ENCODE measurements around the gene MTCH2.
"Not testable (repeated sequence)": the region's sequence is repeated elsewhere in the genome, so short reads cannot be mapped to it uniquely, and the experiment has no call there.

MTCH2 gene

DNA sequence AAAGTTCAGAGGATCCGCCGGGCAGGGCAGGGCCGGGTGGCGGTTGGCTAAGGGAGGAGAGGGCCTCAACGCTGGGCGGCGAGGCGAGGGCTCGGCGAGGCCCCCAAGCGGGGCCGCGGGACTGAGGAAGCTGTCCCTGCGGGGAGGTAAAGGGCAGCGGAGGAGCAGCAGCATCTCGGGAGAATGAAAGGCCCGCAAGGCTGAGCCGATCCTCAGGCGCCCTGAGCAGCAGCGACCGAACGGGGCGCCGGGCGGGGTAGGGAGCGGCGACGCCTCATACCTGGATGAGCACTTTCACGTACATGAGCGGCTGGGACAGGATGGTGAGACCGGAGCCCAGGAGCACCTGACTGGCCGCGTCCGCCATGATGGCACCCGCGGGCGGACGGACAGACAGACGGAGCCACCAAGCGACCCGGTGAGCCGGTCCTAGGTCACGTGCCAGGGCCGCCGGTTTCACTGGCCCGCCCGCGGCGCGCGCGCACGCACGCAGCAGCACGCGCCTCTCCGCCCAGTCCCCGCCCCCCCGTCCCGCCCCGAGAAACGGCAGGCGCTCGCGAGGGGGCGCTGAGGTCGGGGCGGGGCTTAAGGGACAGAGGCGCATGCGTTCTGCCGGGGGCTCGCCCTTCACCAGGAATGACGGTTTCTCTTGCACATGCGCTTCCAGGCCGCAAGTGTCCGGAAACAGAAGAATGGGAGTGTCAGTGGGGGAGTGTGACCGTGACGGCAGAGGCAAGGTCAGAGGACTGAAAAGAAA, at the start of gene MTCH2:
MTCH2 (minus strand) TSS at position 461 of the 757 bp plus-strand sequence; CDS start at position 367, 94 bp downstream.
- peak; percentile 94 for DNase-seq

DNA sequence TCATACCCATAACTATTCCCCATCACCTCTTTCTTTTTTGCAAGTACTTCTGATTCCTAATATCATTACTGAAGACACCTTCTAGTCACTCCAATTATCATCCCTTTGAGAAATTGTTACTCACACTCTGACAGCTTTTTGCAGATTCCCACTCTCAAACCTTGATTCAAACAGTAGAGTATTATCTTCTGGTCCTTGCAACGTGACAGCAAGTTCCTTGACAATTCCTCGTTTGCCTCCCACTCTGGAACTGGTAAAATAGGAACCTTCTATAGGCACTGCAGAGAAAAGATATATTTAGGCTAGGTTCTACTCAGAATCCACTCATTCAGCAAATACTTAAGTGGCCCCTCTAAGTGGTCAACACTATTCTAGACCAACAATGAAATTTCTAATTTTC, 49.6 kb upstream of the MTCH2 start:
- no peak for DNase-seq

DNA sequence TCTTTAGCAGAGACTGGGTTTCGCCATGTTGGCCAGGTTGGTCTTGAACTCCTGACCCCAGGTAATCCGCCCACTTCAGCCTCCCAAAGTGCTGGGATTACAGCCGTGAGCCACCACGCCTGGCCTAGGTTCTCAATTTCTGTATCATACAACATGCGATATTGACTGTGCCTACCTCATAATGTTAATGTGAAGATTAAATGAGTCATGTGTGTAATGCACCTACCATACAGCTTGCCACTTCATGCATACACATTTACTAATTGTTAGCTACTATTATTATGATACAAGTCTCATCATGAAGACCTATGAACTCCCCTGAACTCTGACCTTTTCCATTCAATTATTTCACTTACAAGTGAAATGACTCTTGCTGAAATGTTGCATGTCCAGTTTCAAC, 47.1 kb upstream of the MTCH2 start:
- DNase-seq: no peak

DNA sequence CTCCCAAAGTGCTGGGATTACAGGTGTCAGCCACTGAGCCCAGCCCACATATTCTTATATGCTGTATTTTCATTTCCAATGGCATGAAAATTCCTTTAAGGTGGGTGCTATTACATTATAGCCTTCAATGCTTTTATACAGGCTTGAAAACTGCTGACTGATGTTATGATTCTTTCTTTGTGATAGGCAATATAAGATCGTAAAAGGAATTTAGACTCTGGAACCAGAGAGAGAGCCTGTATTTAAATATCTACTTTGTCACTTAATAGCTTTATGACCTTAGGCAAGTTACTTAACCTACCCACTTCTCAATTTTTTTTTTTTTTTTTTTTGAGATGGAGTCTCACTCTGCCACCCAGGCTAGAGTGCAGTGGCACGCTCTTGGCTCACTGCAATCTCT, 46.6 kb upstream of the MTCH2 start:
- no peak for DNase-seq

DNA sequence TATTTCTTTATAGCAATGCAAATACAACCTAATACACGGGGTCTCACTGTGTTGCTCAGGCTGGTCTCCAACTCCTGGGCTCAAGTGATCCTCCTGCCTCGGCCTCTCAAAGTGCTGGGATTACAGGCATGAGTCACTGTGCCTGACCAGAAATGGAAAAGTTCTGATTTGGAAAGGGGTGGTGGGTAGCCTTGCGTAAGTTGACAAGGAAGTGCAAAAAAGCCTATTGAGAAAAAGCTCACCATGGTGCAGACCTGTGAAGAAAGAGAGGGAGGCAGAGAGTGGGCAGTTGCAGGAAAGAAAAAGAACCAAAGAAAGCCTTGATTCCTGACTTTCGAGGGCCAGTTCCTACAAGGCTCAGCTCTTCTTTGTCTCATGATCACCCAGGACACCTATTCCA, 45.8 kb upstream of the MTCH2 start:
- no peak for DNase-seq

DNA sequence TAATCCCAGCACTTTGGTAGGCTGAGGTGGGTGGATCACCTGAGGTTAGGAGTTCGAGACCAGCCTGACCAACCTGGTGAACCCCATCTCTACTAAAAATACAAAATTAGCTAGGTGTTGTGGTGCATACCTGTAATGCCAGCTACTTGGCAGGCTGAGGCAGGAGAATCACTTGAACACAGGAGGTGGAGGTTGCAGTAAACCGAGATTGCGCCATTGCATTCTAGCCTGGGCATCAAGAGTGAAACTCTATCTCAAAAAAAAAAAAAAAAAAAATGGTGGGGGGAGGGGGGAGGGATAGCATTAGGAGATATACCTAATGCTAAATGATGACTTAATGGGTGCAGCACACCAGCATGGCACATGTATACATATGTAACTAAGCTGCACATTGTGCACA, 44.3 kb upstream of the MTCH2 start:
- not testable (repeated sequence) for DNase-seq

DNA sequence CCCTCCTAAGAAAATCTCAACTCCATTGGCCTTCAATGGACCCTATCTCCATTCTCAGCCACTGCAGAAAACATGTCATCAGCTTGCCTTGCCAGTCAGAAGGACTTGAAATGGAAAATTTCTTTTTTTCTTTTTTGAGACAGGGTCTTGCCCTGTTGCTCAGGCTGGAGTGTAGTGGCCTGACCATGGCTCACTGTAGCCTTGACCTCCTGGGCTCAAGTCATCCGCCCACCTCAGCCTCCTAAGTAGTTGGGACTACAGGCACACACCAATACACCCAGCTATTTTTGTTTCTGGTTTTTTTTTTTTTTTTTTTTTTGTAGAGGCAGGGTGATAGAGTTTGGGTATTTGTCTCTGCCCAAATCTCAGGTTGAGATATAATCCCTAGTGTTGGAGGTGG, 43.8 kb upstream of the MTCH2 start:
- DNase-seq: no peak

DNA sequence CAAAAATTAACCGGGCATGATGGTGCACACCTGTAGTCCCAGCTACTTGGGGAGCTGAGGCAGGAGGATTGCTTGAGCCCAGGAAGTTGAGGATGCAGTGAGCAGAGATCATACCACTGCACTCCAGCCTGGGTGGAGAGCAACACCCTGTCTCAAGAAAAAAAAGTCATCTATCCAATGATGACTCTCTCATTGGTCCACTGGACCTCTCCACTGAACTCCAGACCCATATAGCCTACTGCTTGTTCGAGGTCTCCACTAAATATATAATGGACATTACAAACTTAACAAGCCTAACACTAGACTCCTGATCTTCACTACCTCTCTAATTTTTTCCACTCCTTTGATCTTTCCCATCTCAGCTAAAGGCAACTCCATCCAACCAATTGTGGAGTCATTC, 33.5 kb upstream of the MTCH2 start:
- DNase-seq: no peak

DNA sequence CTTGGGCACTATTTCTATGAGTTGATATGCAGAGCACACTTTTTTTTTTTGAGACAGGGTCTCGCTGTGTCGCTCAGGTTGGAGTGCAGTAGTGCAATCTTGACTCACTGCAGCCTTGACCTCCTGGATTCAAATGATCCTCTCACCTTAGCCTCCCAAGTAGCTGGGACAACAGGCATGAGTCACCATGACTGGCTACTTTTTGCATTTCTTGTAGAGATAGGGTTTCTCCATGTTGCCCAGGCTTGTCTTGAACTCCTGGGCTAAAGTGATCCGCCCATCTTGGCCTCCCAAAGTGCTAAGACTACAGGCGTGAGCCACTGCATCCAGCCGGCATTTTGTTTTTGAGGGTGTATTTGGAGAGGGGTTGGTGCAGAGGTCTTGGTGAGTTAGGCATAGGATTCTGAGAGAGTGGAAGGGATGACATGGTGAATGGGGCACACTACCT, 29.9 kb upstream of the MTCH2 start:
- no peak for DNase-seq

DNA sequence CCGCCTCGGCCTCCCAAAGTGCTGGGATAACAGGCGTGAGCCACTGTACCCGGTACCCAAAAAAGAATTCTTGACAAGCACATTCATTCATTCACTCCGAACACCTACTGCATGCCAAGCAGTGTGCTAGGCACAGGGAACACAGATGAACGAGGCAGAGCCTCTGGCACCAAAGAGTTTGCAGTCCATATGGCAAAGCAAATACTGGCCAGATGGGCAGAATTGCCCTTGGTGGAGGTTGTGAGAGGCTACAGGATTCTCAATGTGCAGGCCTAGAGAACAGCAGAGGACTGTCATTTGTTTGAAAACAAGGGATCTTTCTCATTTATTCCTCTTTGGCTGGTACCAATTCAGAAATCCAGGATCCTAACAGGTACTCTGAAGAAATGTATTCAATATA, 27.5 kb upstream of the MTCH2 start:
- no peak for DNase-seq

DNA sequence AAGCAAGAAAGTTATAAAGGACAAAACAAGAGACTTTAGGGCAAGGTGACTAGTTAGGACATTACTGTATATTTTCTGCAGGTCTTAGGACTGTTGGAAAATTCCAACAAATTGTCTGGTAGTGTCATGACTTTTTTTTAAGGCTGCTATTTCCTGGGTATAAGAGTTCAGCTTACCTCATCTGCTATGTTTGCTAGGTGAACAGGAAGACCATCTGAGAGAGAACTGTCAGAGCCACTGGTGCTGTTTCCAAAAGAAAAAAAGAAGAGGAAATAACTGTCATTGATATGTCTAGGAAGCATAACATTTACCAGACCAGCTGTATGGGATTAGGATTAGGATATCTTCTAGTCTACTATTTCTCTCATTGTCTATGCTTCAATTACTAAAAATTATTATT, 26.3 kb upstream of the MTCH2 start:
- no peak for DNase-seq

DNA sequence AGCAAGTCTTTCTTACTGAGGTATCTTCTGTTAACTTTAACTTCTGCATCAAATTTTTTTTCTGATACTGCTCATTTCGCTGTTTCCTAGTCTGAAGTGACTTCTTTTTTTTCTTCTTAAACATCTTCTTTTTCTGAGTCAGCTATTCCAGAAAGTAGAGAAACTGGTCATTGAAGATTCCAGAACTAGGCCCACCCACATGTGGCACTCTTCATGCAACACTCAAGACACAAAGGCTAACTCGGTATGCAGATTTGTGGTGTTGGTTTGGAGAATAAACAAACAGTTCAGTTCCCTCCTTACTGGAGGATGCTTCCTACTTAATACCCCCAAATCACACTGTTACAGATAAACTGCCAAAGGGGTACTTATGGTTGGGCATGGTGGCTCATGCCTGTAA, 25.2 kb upstream of the MTCH2 start:
- DNase-seq: no peak

DNA sequence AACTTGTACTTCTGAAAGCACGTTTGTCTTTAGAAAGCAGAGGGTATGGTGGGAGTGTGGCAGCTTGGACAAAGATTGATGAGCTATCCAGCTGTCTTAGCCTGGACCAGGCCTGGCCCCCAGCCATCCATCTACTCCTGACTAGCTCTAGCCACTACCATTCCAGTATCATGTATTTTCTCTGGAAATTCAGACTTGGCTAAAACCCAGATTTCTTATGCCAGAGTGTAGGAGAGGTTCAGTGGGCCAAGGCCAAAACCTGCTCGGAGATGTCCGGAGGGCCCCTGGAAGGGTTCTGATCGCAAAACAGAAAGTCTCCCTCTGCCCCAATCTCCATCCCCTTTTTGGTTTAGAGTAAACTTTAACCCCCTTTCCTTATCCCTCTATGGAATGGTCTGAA, 24.8 kb upstream of the MTCH2 start:
- DNase-seq: no peak

DNA sequence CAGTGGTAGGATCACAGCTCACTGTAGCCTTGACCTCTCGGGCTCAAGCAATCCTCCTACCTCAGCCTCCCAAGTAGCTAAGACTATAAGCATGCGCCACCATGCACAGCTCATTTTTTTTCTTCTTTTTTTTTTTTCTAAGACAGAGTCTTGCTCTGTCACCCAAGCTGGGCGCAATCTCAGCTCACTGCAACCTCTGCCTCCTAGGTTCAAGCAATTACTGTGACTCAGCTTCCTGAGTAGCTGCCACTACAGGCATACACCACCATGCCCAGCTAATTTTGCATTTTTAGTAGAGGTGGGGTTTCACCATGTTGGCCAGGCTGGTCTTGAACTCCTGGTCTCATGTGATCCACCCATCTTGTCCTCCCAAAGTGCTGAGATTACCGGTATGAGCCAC, 22.6 kb upstream of the MTCH2 start:
- DNase-seq: not testable (repeated sequence)

DNA sequence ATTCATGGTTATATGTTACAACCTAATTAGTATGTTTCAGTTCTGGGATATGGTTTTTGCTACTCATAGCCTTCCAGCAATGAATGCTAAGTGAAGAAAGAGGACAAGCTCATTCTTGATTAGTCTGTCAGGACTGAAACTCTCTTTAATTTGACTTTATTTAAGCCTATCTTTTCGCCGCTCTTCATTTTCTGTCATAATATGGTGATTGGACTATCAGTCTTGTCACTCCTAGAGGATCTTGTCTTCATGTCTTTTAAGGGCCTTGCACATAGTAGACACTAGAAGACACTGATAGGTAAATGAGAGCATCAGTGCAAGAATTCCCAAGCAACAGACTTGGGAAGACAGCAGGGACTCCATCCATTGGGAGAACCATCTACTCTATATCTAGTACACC, 18.9 kb upstream of the MTCH2 start:
- no peak for DNase-seq

DNA sequence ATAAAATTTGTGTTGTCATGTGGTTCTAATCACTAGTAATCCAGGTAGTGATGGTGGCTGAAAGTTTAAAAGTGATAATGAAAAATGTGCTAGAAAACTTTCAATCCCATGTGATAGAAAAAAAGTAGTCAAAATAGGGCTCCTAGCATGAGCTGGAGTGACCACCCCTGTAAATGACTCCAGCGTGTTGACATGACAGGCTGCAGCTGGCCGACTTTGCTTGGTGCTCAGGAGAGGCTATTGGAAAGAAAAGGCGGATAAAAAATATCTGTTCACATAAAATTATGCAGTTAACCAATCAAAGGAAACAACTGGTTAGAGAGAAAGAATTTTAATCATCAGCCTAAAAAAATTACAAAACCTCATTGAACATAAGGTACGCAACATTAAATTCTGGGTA, 16.9 kb upstream of the MTCH2 start:
- no peak for DNase-seq

DNA sequence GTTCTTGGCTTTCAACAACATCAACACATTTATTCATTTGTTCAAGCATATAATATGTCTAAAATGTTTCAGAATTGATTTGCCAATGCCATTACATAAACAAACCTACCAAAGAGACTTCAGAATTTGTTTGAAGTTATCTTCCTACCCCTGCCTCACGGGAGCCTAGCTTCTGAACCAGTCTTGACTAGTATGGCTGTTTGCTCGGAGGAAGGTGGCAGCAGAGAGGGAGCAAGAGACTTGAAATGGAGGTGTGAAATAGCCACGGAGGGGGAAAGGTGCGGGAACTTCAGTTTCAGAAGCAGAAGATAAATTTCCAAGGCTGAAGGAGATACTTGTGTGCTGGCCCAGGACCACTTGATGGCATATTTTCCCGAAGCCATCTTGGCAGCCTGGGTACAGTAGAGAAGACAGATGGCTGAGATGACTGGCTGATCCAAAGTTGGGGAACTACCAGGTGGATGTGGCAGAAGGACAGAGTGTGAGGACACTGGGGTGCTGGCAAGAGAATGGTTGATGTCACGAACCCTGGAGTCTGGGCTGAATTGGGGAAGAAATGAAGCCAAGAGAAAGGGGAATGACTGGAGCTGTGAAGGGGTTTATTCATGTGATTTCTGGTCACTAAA, 14.0 kb upstream of the MTCH2 start:
- DNase-seq: no peak

DNA sequence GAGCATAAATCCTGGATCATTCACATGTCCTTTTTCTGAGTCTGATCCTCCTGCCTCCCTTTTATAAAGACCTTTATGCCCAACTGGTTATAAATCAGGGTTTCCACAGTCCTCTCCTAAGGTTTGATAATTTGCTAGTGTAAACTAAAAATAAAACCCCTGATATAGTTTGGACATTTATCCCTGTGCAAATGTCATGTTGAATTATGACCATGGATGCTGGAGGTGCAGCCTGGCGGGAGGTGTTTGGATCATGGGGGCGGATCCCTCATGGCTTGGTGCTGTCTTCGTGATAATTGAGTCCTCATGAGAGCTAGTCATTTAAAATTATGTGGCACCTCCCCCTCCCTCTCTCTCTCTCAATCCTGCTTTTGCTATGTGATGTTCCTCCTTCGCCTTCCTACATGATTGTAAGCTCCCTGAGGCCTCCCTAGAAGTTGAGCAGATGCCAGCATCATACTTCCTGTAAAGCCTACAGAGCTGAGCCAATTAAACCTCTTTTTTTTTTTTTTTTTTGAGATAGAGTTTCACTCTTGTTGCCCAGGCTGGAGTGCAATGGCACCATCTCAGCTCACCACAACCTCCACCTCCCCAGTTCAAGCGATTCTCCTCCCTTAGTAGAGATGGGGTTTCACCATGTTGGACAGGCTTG, 9.6 kb upstream of the MTCH2 start:
- DNase-seq: no peak

DNA sequence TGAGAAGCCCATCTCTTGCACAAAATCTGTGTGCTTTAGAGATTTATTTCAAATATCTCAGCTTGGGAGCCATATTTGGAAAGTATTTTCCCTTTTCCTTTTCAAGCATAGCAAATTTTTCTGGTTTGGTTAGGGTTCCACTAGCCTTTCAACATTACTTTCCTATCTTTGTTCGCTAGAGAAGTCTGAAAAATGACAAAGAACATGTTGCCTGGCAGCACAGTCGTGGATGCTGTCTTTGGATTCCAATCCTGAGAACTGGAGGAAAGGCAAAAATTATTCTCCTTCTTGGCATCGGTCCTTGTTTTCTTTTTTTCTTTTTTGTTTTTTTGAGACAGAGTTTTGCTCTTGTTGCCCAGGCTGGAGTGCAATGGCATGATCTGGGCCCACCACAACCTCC, 6.9 kb upstream of the MTCH2 start:
- no peak for DNase-seq

DNA sequence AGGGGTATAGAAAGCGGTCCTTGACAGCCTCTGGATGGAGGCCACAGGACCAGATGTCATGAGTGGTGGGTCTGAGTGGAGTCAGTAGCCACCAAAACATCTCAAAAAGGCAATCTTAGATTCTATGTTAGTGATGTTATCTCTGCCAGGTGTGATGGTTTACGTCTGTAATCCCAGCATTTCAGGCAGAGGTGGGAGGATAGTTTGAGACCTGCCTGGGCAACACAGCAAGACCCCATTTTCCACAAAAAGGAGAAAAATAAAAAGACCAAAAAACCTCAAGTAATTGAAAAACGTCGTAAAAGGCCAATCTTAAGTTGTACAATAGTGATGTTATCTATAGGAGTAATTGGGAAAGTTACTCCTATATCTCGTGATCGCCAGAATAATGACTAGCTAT, 3.7 kb upstream of the MTCH2 start:
- DNase-seq: no peak

DNA sequence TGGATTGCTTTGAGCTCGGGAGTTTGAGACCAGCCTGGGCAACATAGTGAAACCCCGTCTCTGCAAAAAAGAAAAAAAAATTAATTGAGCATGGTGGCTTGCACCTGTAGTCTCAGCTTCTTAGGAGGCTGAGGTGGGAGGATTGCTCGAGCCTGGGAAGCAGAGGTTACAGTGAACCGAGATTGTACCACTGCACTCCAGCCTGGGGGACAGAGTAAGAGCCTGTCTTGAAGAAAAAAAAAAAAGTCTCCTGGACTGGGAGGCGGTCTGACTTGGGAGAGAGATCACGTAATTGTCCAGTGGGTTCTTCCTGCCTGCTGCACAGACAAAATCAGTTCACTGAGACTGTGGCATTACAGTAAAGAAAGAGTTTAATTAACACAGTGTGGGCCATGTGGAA, 3.1 kb upstream of the MTCH2 start:
- DNase-seq: no peak

DNA sequence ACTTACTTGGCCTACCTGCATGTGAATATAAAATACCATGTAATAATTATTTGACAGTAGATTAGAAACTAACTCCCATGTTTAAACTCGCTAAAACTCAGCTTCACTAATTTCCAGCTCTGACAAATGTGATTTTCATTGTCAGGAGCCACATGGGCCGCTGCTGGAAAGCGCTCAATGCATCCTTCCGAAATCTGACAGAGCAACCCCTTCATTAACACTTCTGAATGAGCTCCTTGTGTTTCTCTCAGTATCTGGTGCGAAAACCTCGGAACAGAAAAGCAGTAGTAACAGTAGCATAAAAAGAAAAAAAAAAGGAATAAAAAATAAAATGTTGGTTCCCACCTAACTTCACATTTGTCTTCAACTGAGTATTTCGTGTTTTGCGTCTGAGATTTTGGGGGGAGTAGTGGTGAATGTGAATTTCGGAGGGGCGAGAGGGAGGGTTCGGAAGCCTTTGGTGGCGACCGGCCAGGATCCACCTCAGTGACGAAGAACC, 710 bp downstream of the MTCH2 start:
- DNase-seq: no peak

DNA sequence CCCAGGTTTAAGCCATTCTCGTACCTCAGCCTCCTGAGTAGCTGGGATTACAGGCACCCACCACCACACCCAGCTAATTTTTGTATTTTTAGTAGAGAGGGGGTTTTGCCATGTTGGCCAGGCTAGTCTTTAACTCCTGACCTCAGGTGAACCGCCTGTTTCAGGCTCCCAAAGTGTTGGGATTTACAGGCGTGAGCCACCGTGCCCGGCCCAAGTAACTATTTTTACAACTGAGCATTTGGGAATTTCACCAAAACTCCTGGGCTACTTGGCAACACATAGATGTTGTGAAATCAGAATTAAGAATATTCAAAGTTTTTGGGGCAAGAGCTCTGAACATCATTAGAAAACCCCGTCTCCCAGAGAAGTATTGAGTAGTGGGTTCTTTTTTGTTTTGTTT, 1.9 kb downstream of the MTCH2 start:
- not testable (repeated sequence) for DNase-seq

DNA sequence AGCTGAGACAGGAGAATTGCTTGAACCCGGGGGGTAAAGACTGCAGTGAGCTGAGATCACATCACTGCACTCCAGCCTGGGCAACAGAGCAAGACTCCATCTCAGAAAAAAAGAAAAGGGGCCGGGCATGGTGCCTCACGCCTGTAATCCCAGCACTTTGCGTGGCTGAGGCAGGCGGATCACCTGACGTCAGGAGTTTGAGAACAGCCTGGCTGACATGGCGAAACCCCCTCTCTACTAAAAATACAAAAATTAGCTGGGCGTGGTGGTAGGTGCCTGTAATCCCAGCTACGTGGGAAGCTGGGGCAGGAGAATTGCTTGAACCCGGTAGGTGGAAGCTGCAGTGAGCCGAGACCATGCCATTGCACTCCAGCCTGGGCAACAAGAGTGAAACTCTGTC, 6.0 kb downstream of the MTCH2 start:
- not testable (repeated sequence) for DNase-seq
